HG03575 (cell line): Measurements from ENCODE around the gene BABAM2.
"Not testable (repeated sequence)": the region's sequence is repeated elsewhere in the genome, so short reads cannot be mapped to it uniquely, and the experiment has no call there.

Source experiments
- ATAC-seq: cut with Tn5 transposase; IDR thresholded peaks from one replicate; pipeline ENCODE4 v1.9.1; 2021; ENCODE audit not compliant: unreplicated experiment, insufficient number of reproducible peaks, low FRiP score; ENCODE audit errors: extremely low read depth

The BABAM2 gene

GRCh38 chr2:28084564-28084963 lies 194.0 kb downstream of the BABAM2 start:
- no peak for ATAC-seq

- no peak for ATAC-seq
These were observed 194.7 kb downstream of the BABAM2 start for GRCh38 chr2:28085201-28085600.

- ATAC-seq: no peak
These were observed 196.1 kb downstream of the BABAM2 start for GRCh38 chr2:28086611-28087010.

DNA sequence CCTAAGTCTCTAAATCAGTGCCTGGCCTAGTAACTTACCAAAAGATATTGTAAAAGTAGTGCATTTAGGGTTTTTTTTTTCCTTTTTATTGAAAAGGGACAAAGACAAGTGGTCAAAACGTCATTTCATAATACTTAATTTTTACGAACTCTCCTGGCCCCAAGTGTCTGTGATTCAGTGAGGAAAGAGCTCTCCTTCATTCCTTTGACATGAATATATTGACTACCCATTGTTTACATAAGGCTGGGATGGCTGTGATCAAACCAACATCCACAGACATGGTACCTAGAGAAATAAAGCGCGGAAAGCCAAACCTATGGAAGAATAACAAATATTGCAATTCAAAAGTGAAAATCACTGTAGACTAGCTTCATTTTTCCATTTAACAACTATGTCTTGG lies 198.4 kb downstream of the BABAM2 start:
- no peak for ATAC-seq

GRCh38 chr2:28089486-28089885 lies 199.0 kb downstream of the BABAM2 start:
- no peak for ATAC-seq

- no peak for ATAC-seq
These were observed 202.8 kb downstream of the BABAM2 start for GRCh38 chr2:28093308-28093707.

- no peak for ATAC-seq
These were observed 203.2 kb downstream of the BABAM2 start for GRCh38 chr2:28093768-28094167.

GRCh38 chr2:28094739-28095138 lies 204.2 kb downstream of the BABAM2 start:
- no peak for ATAC-seq

DNA sequence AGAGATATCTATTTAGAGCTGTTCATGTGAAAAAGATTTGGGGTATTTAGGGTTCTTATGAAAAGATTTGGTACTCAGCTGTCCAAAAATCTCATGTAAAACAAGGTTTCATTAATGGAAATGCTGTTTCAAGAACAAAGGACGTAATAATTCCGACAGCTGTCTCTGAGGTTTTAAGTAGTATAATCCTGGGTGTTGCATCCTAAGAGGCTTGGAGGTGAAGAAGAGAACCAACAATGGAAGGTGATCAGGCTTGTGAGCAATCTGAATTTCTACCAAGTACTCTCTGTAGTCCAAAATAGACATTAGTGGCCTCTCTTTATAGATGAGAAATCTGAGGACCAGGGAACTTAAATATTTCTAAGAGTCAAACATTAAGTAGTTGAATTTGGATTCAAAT lies 205.1 kb downstream of the BABAM2 start:
- ATAC-seq: no peak

DNA sequence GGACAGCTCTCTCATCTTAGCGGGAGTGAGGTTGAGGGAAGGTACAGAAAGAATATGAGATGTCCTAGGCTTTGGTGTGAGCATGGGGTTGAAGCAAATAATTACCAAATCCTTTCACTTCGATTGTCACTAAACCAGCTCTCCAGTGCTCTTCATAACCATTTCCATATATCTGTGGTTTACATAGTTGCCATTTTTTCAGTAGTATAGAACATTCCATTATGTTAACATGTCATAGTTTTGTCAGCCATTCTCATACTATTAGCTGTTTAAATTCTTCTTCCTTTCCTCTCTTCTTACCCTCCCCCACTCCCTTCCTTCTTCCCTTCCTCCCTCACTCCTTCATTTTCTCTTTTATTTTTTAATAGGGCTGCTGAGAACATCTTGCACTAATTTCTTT lies 205.9 kb downstream of the BABAM2 start:
- ATAC-seq: no peak

- no peak for ATAC-seq
These were observed 208.1 kb downstream of the BABAM2 start for GRCh38 chr2:28098501-28099225.

DNA sequence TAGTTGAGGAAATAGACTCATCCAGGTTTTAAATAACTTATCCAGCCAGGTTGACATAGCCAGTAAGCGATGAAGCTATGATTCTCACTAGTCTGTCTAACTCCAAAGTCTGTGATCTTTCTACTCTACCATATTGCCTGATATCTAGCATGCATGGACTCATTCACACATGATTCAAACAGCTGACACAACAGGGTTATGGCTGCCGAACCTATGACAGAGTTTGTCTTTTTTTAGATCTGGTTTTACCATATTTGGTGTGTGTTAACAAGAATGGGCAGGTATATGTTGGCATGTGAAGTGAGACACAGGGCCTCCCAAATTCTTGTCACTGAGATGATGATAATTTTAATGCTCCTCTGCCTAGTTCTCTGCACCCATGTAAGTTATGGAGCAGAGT lies 210.6 kb downstream of the BABAM2 start:
- no peak for ATAC-seq

DNA sequence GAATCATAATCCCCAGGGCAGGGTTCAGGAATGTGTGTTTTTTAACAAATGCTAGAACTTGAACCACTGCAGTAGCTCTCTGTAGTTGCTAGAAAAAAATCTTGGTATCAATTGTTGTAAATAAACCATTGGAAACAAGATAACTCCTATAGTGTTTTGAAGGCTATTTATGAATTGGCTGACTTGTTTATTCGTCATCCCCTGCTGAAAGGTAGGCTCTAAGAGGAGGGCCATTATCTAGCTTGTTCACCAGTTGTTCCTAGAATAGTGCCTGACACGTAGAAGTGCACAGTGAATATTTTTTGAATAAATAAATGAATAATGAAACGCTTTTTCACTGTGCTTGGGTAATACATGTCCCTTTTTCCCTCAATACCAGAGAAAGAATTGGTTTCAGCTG lies 211.4 kb downstream of the BABAM2 start:
- ATAC-seq: no peak

GRCh38 chr2:28102455-28102874 lies 211.9 kb downstream of the BABAM2 start:
- ATAC-seq: no peak

- ATAC-seq: no peak
These were observed 213.1 kb downstream of the BABAM2 start for GRCh38 chr2:28103611-28104010.

DNA sequence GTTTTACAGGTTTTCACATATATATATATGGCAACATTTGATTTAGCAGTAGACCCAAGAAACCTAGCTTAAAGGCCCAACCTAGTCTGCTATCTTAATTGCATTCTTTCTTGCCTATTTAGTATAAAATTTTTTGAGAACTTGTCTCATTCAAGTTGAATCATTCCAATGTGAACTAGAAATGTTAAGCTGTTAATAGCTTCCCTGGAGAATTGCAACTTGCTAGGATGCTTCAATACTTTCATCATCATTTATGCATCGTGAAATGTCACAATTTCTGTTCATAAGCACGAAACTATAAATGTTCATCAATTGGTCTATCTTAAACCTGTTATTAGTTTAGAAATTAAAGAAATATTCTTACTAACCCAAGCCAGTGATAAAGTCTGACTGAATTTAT lies 217.6 kb downstream of the BABAM2 start:
- ATAC-seq: no peak

DNA sequence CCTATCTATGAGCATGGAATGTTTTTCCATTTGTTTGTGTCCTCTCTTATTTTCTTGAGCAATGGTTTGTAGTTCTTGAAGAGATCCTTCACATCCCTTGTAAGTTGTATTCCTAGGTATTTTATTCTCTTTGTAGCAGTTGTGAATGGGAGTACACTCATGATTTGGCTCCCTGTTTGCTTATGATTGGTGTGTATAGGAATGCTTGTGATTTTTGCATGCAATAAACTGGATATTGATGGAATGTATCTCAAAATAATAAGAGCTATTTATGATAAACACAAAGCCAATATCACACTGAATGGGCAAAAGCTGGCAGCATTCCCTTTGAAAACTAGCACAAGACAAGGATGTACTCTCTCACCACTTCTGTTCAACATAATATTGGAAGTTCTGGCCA lies 223.2 kb downstream of the BABAM2 start:
- not testable (repeated sequence) for ATAC-seq

DNA sequence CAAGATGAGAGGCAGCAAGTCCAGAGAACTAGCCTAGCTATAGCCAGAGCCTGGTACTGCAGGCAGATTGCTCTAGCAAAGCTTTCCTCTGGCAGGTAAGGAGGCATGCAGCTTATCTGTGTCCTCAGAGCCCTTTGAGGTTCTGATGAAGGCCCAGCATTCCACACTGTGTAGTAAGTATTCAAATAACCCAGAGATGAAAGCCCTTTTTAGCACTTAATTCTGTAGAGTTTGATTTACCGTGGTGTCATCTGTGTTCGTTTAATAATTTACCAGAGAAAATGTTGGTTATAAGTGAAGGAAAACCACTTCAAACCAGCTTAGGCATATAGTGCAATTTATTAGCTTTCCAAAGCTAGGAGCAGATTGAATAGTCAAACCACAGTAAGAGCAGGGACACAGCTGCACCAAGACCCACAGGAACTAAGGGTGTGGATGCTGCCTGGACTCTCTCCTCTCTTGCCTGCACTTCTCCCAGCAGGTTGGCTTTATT lies 226.6 kb downstream of the BABAM2 start:
- ATAC-seq: no peak

DNA sequence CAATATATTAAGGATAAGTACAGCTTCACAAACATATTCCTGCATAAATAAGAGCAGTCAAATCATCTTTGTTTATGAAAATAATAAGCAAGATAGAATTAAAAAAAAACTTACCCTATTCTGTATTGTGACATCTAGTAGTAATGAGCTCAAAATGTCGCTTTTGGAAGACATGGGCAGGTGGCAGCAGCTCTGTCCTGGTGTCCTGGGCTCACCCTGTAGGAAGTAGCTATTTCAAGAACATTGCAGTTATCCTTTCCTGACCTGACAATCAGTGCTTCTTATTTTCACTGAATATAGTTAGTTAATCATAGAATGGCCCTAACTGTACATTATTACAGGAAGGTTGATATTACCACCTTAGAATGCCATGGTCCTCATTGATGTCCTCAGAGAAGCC lies 229.1 kb downstream of the BABAM2 start:
- no peak for ATAC-seq

DNA sequence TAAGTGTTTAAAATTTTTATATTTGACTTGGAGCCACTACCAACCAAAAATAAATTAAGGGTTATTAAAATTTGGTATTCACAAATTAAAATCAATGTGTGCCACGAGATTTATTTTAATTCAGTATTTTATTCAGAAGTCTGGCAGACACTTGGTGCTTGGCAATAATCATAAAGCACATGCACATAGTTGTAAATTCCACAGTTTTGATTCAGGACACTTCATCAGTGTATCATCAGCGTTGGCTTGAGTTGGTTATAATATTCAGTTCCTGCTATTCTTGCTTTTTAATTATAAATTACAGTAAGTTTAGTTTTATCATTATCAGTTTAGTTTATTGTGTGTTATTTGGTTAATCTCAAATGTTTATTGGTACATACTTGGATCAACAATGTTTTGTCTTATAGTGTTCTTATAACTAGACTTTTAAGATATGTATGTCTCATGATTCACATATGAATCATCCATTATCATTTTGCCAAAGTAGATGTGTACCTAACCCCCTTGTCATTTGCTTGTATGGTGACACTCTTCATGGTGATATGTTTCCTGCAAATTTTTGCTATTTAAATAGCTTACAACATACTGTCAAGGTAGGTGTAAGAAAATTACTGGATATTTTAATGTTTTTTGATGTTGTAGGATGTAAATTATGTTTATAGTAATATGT lies 237.9 kb downstream of the BABAM2 start:
- ATAC-seq: no peak
